ELF-1 (cell line): ENCODE results near the gene PTP4A2.

Experiments used
- DNase-seq: peaks from one replicate; pipeline ENCODE4 v3.0.0-alpha.2; 2016; ENCODE audit warnings: low read depth, low spot score

PTP4A2 gene

DNA sequence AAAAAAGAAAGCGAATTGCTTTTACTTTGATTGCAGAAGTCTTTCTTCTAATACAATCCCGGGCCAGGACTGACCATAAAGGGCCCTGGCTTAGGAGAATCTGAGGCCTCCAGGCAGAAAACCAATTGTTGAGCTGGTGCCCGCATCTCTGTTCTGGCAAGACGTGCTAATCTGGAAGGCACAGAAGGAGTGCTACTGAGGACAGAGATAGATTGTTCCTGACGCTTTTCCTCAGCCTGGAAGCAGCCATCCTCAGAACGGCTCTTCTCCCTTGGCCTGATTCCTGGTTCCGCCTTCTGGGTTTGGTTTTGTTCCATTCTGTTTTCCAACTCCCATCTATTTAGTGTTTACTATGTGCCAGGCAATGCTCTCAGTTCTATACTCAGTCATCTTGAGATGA, 77.6 kb downstream of the PTP4A2 start:
- no peak for DNase-seq

DNA sequence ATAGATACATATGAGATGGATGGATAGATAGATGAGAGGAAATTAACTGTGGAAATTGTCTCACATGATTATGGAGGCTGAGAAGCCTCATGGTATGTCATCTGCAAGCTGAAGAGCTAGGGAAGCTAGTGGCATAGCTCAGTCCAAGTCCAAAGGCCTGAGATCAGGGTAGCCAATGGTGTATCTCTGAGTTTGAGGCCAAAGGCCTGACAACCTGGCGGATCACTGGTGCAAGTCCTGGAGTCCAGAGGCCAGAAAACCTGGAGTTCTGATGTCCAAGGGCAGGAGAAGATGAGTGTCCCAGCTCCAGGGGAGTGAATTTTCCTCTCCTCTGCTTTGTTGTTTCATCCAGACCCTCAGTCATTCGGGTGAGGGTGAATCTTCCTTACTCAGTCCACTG, 78.4 kb downstream of the PTP4A2 start:
- DNase-seq = no peak

DNA sequence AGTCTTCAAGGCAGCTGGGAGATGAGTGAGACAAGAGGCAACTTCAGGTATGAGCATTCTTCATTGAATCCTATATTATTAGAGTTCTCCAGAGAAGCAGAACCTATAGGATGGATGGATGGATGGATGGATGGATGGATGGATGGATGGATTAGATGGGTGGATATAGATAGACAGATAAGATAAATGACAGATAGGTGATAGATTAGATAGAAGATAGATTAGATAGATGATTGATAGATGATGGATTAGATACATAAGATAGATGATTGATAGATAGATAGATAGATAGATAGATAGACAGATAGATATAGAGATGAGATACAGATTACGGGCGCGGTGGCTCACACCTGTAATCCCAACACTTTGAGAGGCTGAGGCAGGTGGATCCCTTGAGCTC, 79.1 kb downstream of the PTP4A2 start:
- DNase-seq = no peak

DNA sequence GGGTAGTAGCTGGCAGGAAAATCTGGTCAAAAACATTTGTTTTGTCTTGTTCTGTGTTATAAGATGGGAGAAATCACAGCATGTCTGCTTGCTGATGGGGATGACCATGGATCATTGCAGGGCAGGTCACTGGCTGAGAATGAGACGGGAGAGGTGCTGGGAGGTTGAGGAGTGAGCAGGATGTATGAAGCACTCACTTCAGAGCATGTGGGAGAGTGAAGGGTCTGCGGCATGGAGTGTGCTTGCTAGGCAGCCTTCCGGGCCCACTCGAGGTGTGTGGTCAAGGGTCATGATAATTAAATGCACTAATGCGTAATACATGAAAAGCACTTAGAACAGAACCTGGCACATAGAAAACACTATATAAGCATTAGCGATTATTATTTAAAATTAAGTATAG, 80.3 kb downstream of the PTP4A2 start:
- DNase-seq = no peak
